ENCODE data around the gene HIVEP3. TPM values are rescaled to one million over a fixed set of nuclear protein-coding genes. Genes with fewer than 3 reads are reported as not detected.

The HIVEP3 gene
- total RNA-seq, 1 experiment from 2014 or later: 1.4 TPM

DNA sequence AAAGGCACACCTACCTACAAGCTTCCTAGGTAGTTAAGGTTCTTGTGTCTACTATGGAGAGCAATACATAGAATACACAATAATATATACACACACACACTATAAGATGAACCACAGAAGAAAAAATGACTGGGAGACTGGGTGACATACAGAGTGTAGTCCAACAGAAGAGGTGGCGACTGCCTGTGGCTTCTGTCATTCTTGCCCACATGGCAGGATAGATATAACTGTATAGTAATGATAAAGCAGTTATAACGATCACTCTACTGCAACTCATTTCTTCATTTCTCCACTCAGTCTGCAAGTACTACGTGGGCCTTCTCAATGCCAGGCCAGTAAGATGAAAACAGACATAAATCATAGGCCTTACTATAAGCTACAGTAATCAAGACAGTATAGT lies 320.4 kb downstream of the HIVEP3 start:
- Histone ChIP-seq H3K79me1 (ENCODE audit: insufficient read depth, low read depth, low read length, poor library complexity, severe bottlenecking) (no peaks in the 10 kb centered on the region), H3K18ac (ENCODE audit: insufficient read length, low read depth, low read length) (no peak overlapping the region), H4K8ac (replicated peaks; ENCODE audit: insufficient read length, low read depth, low read length) (no peak overlapping the region), H4K5ac (ENCODE audit: insufficient read length, low read depth, low read length) (no peak overlapping the region), H3K27me3 (ENCODE audit: insufficient read depth, low read length) (no peaks in the 10 kb centered on the region), H2BK12ac (ENCODE audit: insufficient read length, low read depth, low read length) (no peak overlapping the region), H4K91ac (ENCODE audit: insufficient read length, low read depth, low read length) (no peak overlapping the region), H3K4me2 (ENCODE audit: insufficient read depth, insufficient read length, low read length) (no peak overlapping the region), H2BK120ac (ENCODE audit: low read depth, low read length, poor library complexity, severe bottlenecking) (no peak overlapping the region), H3K27ac (ENCODE audit: insufficient read length, low read depth, low read length) (no peak overlapping the region), H4K20me1 (ENCODE audit: control insufficient read depth, insufficient read depth, insufficient read length) (no peaks in the 10 kb centered on the region), H3K79me2 (ENCODE audit: insufficient read depth, low read length) (no peaks in the 10 kb centered on the region), H3K9me3 (ENCODE audit: control insufficient read depth, low read depth, low read length) (no peaks in the 10 kb centered on the region), H3K23ac (ENCODE audit: insufficient read length, low read depth, low read length) (no peak overlapping the region), H3K4me1 (ENCODE audit: insufficient read depth, low read length) (no peaks in the 10 kb centered on the region), H3K14ac (ENCODE audit: insufficient read depth, low read length) (no peak overlapping the region), H2BK5ac (ENCODE audit: insufficient read length, low read length) (no peak overlapping the region), H2AK5ac (ENCODE audit: insufficient read length, low read length) (no peak overlapping the region), H3K4ac (ENCODE audit: low read depth, low read length) (no peak overlapping the region), H2BK15ac (ENCODE audit: low read depth, low read length) (no peak overlapping the region), H2AFZ (ENCODE audit: low read length) (no peak overlapping the region), H2BK20ac (ENCODE audit: low read depth, low read length, poor library complexity, severe bottlenecking) (no peak overlapping the region), H3T11ph (ENCODE audit: low read length) (no peak overlapping the region), H3K23me2 (ENCODE audit: insufficient read length, low read depth, low read length, poor library complexity, severe bottlenecking) (no peaks in the 10 kb centered on the region), H3K9ac (ENCODE audit: extremely low read depth, insufficient read length, low read length) (no peak overlapping the region), H3K56ac (ENCODE audit: insufficient read length, low read depth, low read length) (no peak overlapping the region)
- no peak for DNase-seq
- H3K9me3 Mint-ChIP-seq: peaks cover 0 to 6% of the 10 kb centered on the region in 2 experiments; a peak in 2 of 5 replicates
- no peak overlapping the region for H3K27ac Mint-ChIP-seq
- H3K4me3 Mint-ChIP-seq: no peak overlapping the region
- WGBS (ENCODE audit: extremely low coverage, insufficient read length, low lambda C conversion rate): no CpG with 5 or more reads among the region's 3 CpGs
- H3K27me3 Mint-ChIP-seq (ENCODE audit: low read depth): no peaks in the 10 kb centered on the region
- H3K36me3 Mint-ChIP-seq (ENCODE audit: insufficient read depth in 1 of 3, low read depth in 3 of 3): no peaks in the 10 kb centered on the region; a peak in 1 of 7 replicates
- peaks cover 2 to 6% of the 10 kb centered on the region in 2 experiments; a peak in 2 of 4 replicates for H3K4me1 Mint-ChIP-seq
- TF ChIP-seq, protein P1, sequence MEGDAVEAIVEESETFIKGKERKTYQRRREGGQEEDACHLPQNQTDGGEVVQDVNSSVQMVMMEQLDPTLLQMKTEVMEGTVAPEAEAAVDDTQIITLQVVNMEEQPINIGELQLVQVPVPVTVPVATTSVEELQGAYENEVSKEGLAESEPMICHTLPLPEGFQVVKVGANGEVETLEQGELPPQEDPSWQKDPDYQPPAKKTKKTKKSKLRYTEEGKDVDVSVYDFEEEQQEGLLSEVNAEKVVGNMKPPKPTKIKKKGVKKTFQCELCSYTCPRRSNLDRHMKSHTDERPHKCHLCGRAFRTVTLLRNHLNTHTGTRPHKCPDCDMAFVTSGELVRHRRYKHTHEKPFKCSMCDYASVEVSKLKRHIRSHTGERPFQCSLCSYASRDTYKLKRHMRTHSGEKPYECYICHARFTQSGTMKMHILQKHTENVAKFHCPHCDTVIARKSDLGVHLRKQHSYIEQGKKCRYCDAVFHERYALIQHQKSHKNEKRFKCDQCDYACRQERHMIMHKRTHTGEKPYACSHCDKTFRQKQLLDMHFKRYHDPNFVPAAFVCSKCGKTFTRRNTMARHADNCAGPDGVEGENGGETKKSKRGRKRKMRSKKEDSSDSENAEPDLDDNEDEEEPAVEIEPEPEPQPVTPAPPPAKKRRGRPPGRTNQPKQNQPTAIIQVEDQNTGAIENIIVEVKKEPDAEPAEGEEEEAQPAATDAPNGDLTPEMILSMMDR (conservative IDR thresholded peaks at IDR 0.05): no peak

Measured in H9 (cell line).